ENCODE data around the gene NQO2. TPM values are rescaled to one million over a fixed set of nuclear protein-coding genes. Genes with fewer than 3 reads are reported as not detected.
"Not testable (repeated sequence)": the region's sequence is repeated elsewhere in the genome, so short reads cannot be mapped to it uniquely, and the experiment has no call there.

The NQO2 gene
- total RNA-seq, 6 donors from 2014 or later = 10.6 to 34.3 (median 18.6) TPM

DNA sequence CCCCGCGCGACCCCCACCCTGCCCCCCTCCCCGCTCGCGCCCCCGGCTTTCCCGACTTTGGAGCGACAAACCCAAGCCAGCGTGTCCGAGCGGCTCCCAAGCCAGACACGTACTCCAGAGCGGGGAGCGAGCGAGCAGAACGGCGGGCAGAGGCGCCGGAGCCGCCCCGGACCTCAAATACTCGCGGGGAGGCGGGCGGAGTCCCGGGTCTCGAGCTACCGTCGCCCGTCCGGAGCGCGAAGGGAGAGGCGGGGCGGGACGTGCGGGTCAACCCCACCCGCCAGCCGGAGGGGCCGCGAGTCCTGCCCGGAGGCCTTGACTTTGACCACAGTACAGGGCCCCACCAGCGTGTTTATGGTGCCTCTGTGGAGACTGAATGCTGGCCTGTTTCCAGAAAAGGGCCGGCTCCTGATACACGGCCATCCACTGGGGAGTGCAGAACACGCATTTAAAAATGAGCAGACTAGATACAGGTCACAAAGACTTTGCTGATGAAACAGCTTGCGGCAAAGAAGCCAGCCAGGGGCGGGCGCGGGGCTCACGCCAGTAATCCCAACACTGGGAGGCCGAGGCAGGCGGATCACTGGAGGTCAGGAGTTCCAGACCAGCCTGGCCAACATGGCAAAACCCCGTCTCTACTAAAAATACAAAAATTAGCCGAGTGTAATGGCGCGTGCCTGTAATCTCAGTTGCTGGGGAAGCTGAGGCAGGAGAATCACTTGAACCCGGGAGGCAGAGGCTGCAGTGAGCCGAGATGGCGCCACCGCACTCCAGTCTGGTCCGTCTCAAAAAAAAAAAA lies 28.1 kb upstream of the NQO2 start, which contains the start of gene SERPINB6:
TSS of gene SERPINB6 (minus strand) at position 148 of the 799 bp plus-strand sequence. CDS start 12,235 bp downstream, outside the sequence.
- TF ChIP-seq POLR2A (IDR thresholded peaks at IDR 0.05) (peak in 2 of 4 donors; percentile 40 to 71), EP300 (IDR thresholded peaks at IDR 0.05) (no peak), POLR2AphosphoS5 (IDR thresholded peaks at IDR 0.05) (peak in 1 of 2 donors; percentile 44), CTCF (IDR thresholded peaks at IDR 0.05) (peak in 1 of 6 experiments; percentile 16)

GRCh38 chr6:2972219-2972487 lies 27.5 kb upstream of the NQO2 start:
- H3K27me3 ChIP-seq; H3K36me3 ChIP-seq; DNase-seq; ATAC-seq (ENCODE audit: low FRiP score in 2 of 2); H3K9me3 ChIP-seq: not testable (repeated sequence)
- Histone ChIP-seq H3K4me3 (peak overlapping the region in 3 of 4 donors; percentile 80 to 86 (median 81)), H3K4me1 (peaks cover 9 to 26% (median 22%) of the 10 kb centered on the region in 4 donors), H3K27ac (peak overlapping the region; percentile 96 to 99 (median 97))
- WGBS, 2 donors = 27 to 50% methylated on average over 1 of the region's 1 CpG

More for the DNA sequence above, 28.1 kb upstream of the NQO2 start, which contains the start of gene SERPINB6:
- H3K27ac ChIP-seq = peak within 1 kb of the TSS; percentile 96 to 99 (median 97)
- ATAC-seq (ENCODE audit: low FRiP score in 2 of 2) (peak; percentile 91 to 95), DNase-seq (peak; percentile 83 to 94)
- H3K27me3 ChIP-seq = no peaks in the 10 kb centered on the region
- 1 to 3% methylated on average over 19 to 49 of the region's 63 CpGs for WGBS, 2 donors
- no peaks in the 10 kb centered on the region for H3K36me3 ChIP-seq
- H3K4me3 ChIP-seq = peak within 1 kb of the TSS; percentile 33 to 86 (median 80)
- peaks cover 14 to 29% (median 25%) of the 10 kb centered on the region in 4 donors for H3K4me1 ChIP-seq
- no peaks in the 10 kb centered on the region for H3K9me3 ChIP-seq

GRCh38 chr6:2972685-2973084 lies 27.0 kb upstream of the NQO2 start:
- WGBS, 2 donors = 98 to 100% methylated on average over 5 of the region's 5 CpGs
- H3K9me3 ChIP-seq; H3K27me3 ChIP-seq; DNase-seq; H3K36me3 ChIP-seq; H3K4me3 ChIP-seq; ATAC-seq (ENCODE audit: low FRiP score in 2 of 2): not testable (repeated sequence)
- H3K4me1 ChIP-seq = peaks cover 9 to 26% (median 19%) of the 10 kb centered on the region in 4 donors
- peak overlapping the region in 2 of 4 donors; percentile 22 to 99 for H3K27ac ChIP-seq

- H3K36me3 ChIP-seq; ATAC-seq (ENCODE audit: low FRiP score in 2 of 2); H3K9me3 ChIP-seq; DNase-seq; H3K4me3 ChIP-seq; H3K27me3 ChIP-seq: not testable (repeated sequence)
- peak overlapping the region in 1 of 4 donors; percentile 22 for H3K27ac ChIP-seq
- 91 to 97% methylated on average over 6 of the region's 6 CpGs for WGBS, 2 donors
- H3K4me1 ChIP-seq = peaks cover 9 to 26% (median 19%) of the 10 kb centered on the region in 4 donors
Measured at GRCh38 chr6:2973180-2973579, 26.5 kb upstream of the NQO2 start.

DNA sequence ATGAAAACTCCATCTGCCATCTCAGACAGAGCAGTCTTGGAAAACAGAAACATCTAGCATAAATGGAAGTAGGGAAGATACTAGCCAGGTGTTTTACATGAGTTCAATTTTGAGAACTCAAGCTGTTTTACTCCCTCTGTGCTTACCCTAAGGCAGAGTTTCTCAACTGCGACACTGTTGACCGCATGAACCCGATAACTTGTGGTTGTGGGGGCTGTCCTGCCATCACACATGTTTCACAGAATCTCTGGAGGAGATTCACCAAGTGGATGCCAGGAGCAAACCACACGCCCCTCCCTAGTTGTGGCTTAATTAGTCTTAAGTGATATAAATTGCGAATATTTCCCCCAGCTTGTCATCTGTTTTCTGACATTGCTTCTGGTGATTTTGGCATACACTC lies 26.0 kb upstream of the NQO2 start:
- 68 to 74% methylated on average over 5 of the region's 5 CpGs for WGBS, 2 donors
- H3K27ac ChIP-seq = peak overlapping the region in 1 of 4 donors; percentile 11
- peaks cover 9 to 26% (median 19%) of the 10 kb centered on the region in 4 donors for H3K4me1 ChIP-seq
- no peaks in the 10 kb centered on the region for H3K27me3 ChIP-seq
- H3K4me3 ChIP-seq = no peak overlapping the region
- DNase-seq = no peak
- TF ChIP-seq POLR2A (IDR thresholded peaks at IDR 0.05) (no peak), POLR2AphosphoS5 (IDR thresholded peaks at IDR 0.05) (no peak), EP300 (IDR thresholded peaks at IDR 0.05) (no peak), CTCF (IDR thresholded peaks at IDR 0.05) (no peak)
- no peak for ATAC-seq (ENCODE audit: low FRiP score in 2 of 2)
- no peaks in the 10 kb centered on the region for H3K36me3 ChIP-seq
- no peaks in the 10 kb centered on the region for H3K9me3 ChIP-seq

- H3K36me3 ChIP-seq = no peaks in the 10 kb centered on the region
- H3K9me3 ChIP-seq = no peaks in the 10 kb centered on the region
- TF ChIP-seq POLR2A (IDR thresholded peaks at IDR 0.05) (no peak), EP300 (IDR thresholded peaks at IDR 0.05) (no peak), POLR2AphosphoS5 (IDR thresholded peaks at IDR 0.05) (no peak), CTCF (IDR thresholded peaks at IDR 0.05) (no peak)
- H3K27me3 ChIP-seq = no peaks in the 10 kb centered on the region
- 90 to 94% methylated on average over 5 of the region's 5 CpGs for WGBS, 2 donors
- H3K27ac ChIP-seq = no peak overlapping the region
- DNase-seq (no peak), ATAC-seq (ENCODE audit: low FRiP score in 2 of 2) (no peak)
- no peak overlapping the region for H3K4me3 ChIP-seq
- peaks cover 8 to 27% (median 20%) of the 10 kb centered on the region in 4 donors for H3K4me1 ChIP-seq
Measured at GRCh38 chr6:2976060-2976459, 23.6 kb upstream of the NQO2 start.
